Measurements from ENCODE around the gene KLK10.

KLK10 gene

GRCh38 chr19:51019544-51019925 lies at the start of gene KLK10:
KLK10 (minus strand) TSS chr19:51019709; CDS start chr19:51019130, 579 bp downstream.
- no peak for DNase-seq

GRCh38 chr19:51066393-51067186 lies 47.1 kb upstream of the KLK10 start:
- DNase-seq, result no peak

- no peak for DNase-seq
These were observed 45.9 kb upstream of the KLK10 start for GRCh38 chr19:51065221-51065960.

- DNase-seq, result no peak
These were observed 45.2 kb upstream of the KLK10 start, which contains the start of gene KLK13 for GRCh38 chr19:51064534-51065220. KLK13 (minus strand) TSS chr19:51065092; CDS start chr19:51065067, 25 bp downstream.

GRCh38 chr19:51063664-51064063 lies 44.2 kb upstream of the KLK10 start:
- no peak for DNase-seq

GRCh38 chr19:51060973-51061372 lies 41.5 kb upstream of the KLK10 start:
- no peak for DNase-seq

GRCh38 chr19:51060336-51060735 lies 40.8 kb upstream of the KLK10 start:
- no peak for DNase-seq

- DNase-seq, result no peak
These were observed 40.2 kb upstream of the KLK10 start for GRCh38 chr19:51059715-51060114.

GRCh38 chr19:51055866-51056265 lies 36.4 kb upstream of the KLK10 start:
- DNase-seq, result no peak

GRCh38 chr19:51047031-51047335 lies 27.5 kb upstream of the KLK10 start:
- DNase-seq, result no peak

- no peak for DNase-seq
These were observed 24.8 kb upstream of the KLK10 start for GRCh38 chr19:51044327-51044726.

GRCh38 chr19:51043497-51043896 lies 24.0 kb upstream of the KLK10 start:
- DNase-seq, result no peak

- DNase-seq, result no peak
These were observed 20.6 kb upstream of the KLK10 start for GRCh38 chr19:51040151-51040550.

GRCh38 chr19:51036519-51036918 lies 17.0 kb upstream of the KLK10 start:
- no peak for DNase-seq

GRCh38 chr19:51034704-51035103 lies 15.2 kb upstream of the KLK10 start, which contains the start of gene KLK12:
KLK12 (minus strand) TSS chr19:51035002; CDS start chr19:51034621, 381 bp downstream.
- DNase-seq, result no peak

- no peak for DNase-seq
These were observed 12.3 kb upstream of the KLK10 start for GRCh38 chr19:51031880-51032225.

- DNase-seq, result no peak
These were observed 11.8 kb upstream of the KLK10 start for GRCh38 chr19:51031220-51031879.

- DNase-seq, result no peak
These were observed 11.1 kb upstream of the KLK10 start for GRCh38 chr19:51030631-51031030.

GRCh38 chr19:51029718-51030117 lies 10.2 kb upstream of the KLK10 start:
- no peak for DNase-seq

- no peak for DNase-seq
These were observed 8.4 kb upstream of the KLK10 start for GRCh38 chr19:51027873-51028272.

GRCh38 chr19:51027126-51027806 lies 7.8 kb upstream of the KLK10 start:
- DNase-seq, result no peak

- DNase-seq, result no peak
These were observed 7.0 kb upstream of the KLK10 start, which contains the start of gene KLK11 for GRCh38 chr19:51026554-51026831. KLK11 (minus strand) TSS chr19:51026616; CDS start chr19:51025631, 985 bp downstream.

Measured in stimulated activated CD4-positive, alpha-beta T cell treated with anti-CD3 and anti-CD28 coated beads, Interleukin-4, amount 100 ng/mL, for 24 hours (primary cell).